Gastrocnemius medialis (tissue), 4 donors: ENCODE results near the gene TBC1D23.

Experiments
- POLR2A ChIP-seq, 2 donors: fragments of 450-650 bp; IDR thresholded peaks; one replicate each; pipeline ENCODE4 v1.6.1; 2017; ENCODE audit warnings: antibody characterized with exemption in 2 of 2, mild to moderate bottlenecking in 2 of 2, moderate library complexity in 2 of 2
- TF ChIP-seq, protein P1 (sequence below), 5 experiments: fragments of 450-650 bp in 3 of 5; fragments of 200-600 bp in 2 of 5; sonication (generic) in 2 of 5; IDR thresholded peaks in 4 of 5; conservative IDR thresholded peaks in 1 of 5; 1 replicate in 4 of 5; 2 replicates in 1 of 5; pipeline ENCODE4 v1.5.1; 2016 to 2019; ENCODE audit warnings: antibody characterized with exemption in 5 of 5, mild to moderate bottlenecking in 3 of 5, moderate library complexity in 3 of 5

DNA sequence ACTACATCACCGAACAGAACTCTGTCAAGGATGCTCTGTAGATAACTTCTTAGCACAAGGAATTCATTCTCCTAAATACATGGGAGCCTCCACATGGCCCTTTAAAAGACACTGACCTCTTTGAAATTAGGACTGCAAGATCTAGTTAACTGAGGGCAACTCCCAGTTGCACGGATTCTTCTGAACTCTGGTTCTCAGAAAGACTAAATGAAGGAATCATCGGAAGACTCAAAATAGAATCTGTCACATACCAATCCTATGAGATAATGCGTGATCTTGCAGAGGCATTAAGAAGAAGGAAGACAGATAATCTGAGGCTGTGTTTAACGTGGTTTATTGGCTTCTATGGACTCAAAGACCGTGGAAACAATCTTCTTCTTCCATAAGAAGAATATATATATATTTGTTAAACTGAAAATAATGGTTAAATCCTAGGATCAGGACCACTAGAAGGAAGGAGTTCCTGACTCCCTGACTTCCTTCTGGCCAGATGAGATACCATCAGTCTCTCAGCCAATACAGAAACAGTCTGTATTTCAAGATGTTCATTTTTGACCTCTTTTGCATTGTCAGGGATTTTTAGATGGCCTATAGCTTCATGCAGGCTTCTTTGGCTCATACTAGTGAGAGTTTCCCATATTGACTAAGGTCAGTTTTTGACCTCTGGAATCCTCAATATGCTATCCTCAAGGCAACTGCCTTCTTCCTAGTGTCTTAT is 33.9 kb upstream of the TBC1D23 start:
- TF ChIP-seq, protein P1, sequence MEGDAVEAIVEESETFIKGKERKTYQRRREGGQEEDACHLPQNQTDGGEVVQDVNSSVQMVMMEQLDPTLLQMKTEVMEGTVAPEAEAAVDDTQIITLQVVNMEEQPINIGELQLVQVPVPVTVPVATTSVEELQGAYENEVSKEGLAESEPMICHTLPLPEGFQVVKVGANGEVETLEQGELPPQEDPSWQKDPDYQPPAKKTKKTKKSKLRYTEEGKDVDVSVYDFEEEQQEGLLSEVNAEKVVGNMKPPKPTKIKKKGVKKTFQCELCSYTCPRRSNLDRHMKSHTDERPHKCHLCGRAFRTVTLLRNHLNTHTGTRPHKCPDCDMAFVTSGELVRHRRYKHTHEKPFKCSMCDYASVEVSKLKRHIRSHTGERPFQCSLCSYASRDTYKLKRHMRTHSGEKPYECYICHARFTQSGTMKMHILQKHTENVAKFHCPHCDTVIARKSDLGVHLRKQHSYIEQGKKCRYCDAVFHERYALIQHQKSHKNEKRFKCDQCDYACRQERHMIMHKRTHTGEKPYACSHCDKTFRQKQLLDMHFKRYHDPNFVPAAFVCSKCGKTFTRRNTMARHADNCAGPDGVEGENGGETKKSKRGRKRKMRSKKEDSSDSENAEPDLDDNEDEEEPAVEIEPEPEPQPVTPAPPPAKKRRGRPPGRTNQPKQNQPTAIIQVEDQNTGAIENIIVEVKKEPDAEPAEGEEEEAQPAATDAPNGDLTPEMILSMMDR (IDR thresholded peaks at IDR 0.05 in 4 of 5, conservative IDR thresholded peaks at IDR 0.05 in 1 of 5), result no peak
- TF ChIP-seq POLR2A (IDR thresholded peaks at IDR 0.05), result no peak
